HG02571 (cell line): ENCODE measurements around the gene C3orf20.

ENCODE experiments used
- ATAC-seq: cut with Tn5 transposase; IDR thresholded peaks from one replicate; pipeline ENCODE4 v1.9.1; 2021; ENCODE audit warnings: mild to moderate bottlenecking, moderate library complexity; ENCODE audit not compliant: unreplicated experiment

The C3orf20 gene

DNA sequence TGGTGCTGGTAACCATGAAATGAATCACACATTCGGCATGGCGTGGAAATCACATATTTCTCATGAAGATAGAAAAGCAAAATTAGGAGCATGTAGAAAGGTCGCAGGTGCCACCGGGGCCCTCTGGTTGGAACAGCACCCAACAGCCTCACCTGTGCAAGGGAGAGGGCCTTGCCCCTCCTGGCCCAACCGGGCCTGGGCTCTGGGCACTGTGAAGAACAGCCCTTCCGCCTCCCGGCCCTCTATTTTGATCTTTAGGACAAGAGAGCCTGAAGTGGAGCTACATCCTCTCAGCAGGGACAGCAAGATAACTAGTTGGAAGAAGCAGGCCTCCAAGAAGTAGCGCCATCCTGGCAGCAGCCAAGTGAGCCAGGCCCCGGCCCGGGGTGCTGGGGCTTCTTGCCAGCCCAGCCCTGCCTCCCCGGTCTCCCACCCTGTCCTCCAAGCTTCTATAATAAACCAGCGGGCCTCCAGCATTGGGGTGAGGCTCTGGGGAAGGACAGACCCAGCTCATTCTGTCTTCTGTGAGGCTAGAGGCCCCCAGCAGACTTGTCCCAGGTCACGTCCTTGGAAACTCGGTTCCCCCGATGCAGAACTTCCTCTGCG, 97.7 kb downstream of the C3orf20 start:
- ATAC-seq = no peak

GRCh38 chr3:14773281-14773680, 98.3 kb downstream of the C3orf20 start:
- ATAC-seq = no peak

DNA sequence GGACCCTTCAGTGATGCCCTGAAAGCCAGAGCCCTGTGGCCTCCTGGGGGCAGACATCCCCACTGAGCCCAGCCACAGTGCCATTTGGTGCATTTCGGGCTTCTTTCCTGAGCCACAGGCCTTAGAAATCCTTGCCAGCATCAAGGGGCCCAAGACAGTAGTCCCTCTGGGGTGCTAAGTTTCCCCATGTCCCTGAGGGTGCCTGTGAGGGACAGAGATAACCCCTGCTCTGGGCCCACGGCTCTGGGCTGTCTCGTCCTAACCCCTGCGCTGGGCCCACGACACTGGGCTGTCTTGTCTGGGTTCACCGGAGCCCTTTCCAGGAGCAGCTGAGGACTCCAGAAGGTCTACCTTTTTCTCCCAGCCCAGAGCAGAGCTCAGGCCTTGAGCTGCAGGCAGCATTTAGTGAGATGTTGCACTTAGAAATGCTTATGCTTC, 98.8 kb downstream of the C3orf20 start:
- no peak for ATAC-seq

- no peak for ATAC-seq
Measured at GRCh38 chr3:14774431-14774830, 99.5 kb downstream of the C3orf20 start.

GRCh38 chr3:14775011-14775410, 100.1 kb downstream of the C3orf20 start:
- no peak for ATAC-seq

- no peak for ATAC-seq
Measured at GRCh38 chr3:14775563-14775962, 100.6 kb downstream of the C3orf20 start.

DNA sequence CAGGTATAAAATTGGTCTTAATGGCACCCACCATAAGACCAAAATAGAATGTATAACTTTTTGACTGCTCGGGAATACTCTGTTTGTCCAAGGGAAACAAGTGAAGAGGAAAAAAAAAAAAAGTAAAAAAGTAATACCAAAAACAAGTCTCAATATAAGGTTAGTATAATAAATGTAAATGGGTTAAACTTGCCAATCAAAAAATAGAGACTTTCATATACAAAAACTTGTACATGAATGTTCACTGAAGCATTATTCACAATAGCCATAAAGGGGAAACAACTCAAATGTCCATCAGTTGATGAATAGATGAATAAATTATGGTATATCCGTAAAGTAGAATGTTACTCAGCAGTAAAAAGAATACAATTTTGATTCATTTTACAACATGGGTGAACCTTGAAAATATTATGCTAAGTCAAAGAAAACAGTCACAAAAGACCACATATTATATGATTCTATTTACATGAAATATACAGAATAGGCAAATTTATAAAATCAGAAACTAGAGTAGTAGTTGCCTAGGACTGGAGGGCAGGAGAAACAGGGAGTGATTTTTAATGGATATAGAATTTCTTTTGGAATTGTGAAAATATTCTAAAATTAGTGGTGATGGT, 104.2 kb downstream of the C3orf20 start:
- ATAC-seq = no peak

- ATAC-seq = no peak
Measured at GRCh38 chr3:14780927-14781507, 106.1 kb downstream of the C3orf20 start.

GRCh38 chr3:14783480-14784086, 108.6 kb downstream of the C3orf20 start:
- ATAC-seq = no peak

- no peak for ATAC-seq
Measured at GRCh38 chr3:14784087-14784681, 109.2 kb downstream of the C3orf20 start.

GRCh38 chr3:14785207-14786155, 110.5 kb downstream of the C3orf20 start:
- no peak for ATAC-seq

GRCh38 chr3:14786369-14786768, 111.4 kb downstream of the C3orf20 start:
- no peak for ATAC-seq

GRCh38 chr3:14787630-14788029, 112.7 kb downstream of the C3orf20 start:
- ATAC-seq = no peak

GRCh38 chr3:14788644-14789043, 113.7 kb downstream of the C3orf20 start:
- ATAC-seq = no peak

- no peak for ATAC-seq
Measured at GRCh38 chr3:14789221-14789620, 114.3 kb downstream of the C3orf20 start.

- ATAC-seq = no peak
Measured at GRCh38 chr3:14789640-14790285, 114.8 kb downstream of the C3orf20 start.

DNA sequence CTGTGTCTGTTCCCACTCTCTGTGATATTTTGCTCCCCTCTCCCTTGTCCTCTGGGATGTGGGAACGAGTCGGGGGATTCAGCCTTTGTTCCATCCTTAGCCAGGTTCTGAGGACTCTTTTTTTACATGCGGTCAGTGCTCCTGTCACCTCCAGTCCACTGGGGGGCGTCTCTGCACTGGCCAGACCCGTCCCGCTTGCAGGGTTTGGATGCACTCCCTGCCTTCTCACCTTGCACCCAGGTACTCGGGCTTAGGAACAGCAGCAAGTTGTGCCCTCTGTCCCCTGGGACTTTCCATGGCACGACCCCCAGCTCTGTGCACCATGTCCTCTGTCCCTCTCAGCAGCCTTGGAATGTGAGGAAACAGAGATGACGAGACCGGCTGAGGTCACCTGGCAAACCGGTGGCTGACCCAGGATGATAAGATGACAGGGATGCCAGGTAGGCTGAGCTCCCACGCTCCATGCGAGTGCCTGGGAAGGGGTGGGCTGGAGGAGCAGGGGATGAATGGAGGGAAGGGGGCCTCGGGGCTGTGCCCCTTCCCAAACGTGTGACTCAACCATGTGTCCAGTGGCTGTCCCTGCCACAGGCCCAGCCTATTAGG, 116.5 kb downstream of the C3orf20 start:
- ATAC-seq = no peak

DNA sequence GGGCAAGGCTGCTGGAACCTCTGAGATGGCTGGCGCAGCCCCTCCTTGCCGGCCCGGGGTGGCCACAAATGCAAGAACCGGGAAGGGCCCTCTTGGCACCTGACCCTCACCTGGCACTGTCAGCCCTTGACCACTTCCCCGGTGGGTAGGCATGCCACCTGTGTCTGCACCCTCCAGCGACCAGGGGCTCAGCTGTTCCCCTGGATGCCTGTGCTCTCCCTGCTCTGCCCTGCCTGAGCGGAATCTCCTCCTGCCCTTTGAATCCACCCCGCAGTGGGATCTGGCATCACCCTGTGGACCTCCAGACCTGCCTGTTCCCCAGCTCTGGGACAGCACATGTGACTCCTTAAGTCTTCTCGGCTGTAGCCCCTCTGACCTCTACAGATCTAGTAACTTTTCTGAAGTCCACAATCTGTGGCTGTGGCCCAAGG, 117.8 kb downstream of the C3orf20 start:
- ATAC-seq = no peak

GRCh38 chr3:14793126-14793857, 118.4 kb downstream of the C3orf20 start:
- ATAC-seq = no peak
